ENCODE results near the gene NHLRC1. TPM values are rescaled to one million over a fixed set of nuclear protein-coding genes. Genes with fewer than 3 reads are reported as not detected.

NHLRC1 gene
- total and polyA plus RNA-seq, 2 of the 13 experiments (the other 11 are each of a cell fraction or from before 2014, with no cell fraction given) = 0.04 to 0.11 TPM

GRCh38 chr6:18155864-18156421, 33.5 kb upstream of the NHLRC1 start (continued):
- TF ChIP-seq BRD4 (CRISPR knock-in tag; IDR thresholded peaks at IDR 0.05) (no peak), SNAPC2 (CRISPR knock-in tag; IDR thresholded peaks at IDR 0.05) (peak; percentile 64; the same call in 1 of the 2 replicates), RCOR2 (CRISPR knock-in tag; IDR thresholded peaks at IDR 0.05) (no peak), ZNF674 (CRISPR knock-in tag; IDR thresholded peaks at IDR 0.05; ENCODE audit: low read depth) (no peak), BCLAF1 (IDR thresholded peaks at IDR 0.05) (no peak), FOXJ3 (CRISPR knock-in tag; IDR thresholded peaks at IDR 0.05; ENCODE audit: borderline replicate concordance) (no peak), ZZZ3 (CRISPR knock-in tag; IDR thresholded peaks at IDR 0.05; ENCODE audit: borderline replicate concordance) (no peak), ATF2 (CRISPR knock-in tag; IDR thresholded peaks at IDR 0.05) (peak; percentile 16; the same call in 1 of the 2 replicates), SSRP1 (CRISPR knock-in tag; IDR thresholded peaks at IDR 0.05) (peak; percentile 58; the same call in 1 of the 2 replicates), KLF13 (CRISPR knock-in tag; IDR thresholded peaks at IDR 0.05) (0 out of 2 replicates have a peak, but pooled peaks have one; percentile 40), ZNF670 (CRISPR knock-in tag; IDR thresholded peaks at IDR 0.05; ENCODE audit: borderline replicate concordance) (no peak), SMARCE1 (IDR thresholded peaks at IDR 0.05; ENCODE audit: borderline replicate concordance) (no peak), CREB1 (IDR thresholded peaks at IDR 0.05) (no peak), CREB1 (CRISPR knock-in tag; IDR thresholded peaks at IDR 0.05) (no peak), DR1 (CRISPR knock-in tag; IDR thresholded peaks at IDR 0.05) (no peak), KDM2A (CRISPR knock-in tag; IDR thresholded peaks at IDR 0.05; ENCODE audit: borderline replicate concordance, low read depth) (no peak; the same call in 1 of the 2 replicates), MLX (CRISPR knock-in tag; IDR thresholded peaks at IDR 0.05) (no peak), ZNF10 (CRISPR knock-in tag; IDR thresholded peaks at IDR 0.05; ENCODE audit: borderline replicate concordance, low read depth) (0 out of 2 replicates have a peak, but pooled peaks have one; percentile 7), MEF2D (CRISPR knock-in tag; IDR thresholded peaks at IDR 0.05) (no peak), ZNF280D (CRISPR knock-in tag; IDR thresholded peaks at IDR 0.05) (no peak), SETDB1 (CRISPR knock-in tag; IDR thresholded peaks at IDR 0.05; ENCODE audit: borderline replicate concordance) (no peak), THRA (CRISPR knock-in tag; IDR thresholded peaks at IDR 0.05; ENCODE audit: borderline replicate concordance) (0 out of 2 replicates have a peak, but pooled peaks have one; percentile 8)
